Measurements from ENCODE around the gene PSMB7.

PSMB7 gene

DNA sequence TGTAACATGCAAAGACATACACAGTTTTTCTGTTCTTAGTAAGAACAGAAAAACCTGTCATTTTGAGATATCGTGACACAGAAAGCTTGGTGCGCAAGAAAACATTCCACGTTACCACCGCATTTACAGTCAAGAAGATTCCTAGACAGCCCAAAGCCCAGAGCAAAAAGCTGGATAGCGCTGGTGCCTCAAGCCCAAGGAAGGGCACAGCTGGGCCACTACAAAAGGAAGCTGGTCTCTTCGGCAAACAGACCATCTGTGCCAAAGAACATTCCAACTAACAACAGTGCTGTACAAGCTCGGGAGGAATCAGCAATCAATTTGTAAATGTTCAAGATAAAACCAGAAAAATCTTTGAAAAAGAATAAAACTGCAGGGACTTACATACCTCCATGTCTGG lies 31.0 kb downstream of the PSMB7 start:
- no peak for DNase-seq (ENCODE audit: low read depth in 2 of 2)

DNA sequence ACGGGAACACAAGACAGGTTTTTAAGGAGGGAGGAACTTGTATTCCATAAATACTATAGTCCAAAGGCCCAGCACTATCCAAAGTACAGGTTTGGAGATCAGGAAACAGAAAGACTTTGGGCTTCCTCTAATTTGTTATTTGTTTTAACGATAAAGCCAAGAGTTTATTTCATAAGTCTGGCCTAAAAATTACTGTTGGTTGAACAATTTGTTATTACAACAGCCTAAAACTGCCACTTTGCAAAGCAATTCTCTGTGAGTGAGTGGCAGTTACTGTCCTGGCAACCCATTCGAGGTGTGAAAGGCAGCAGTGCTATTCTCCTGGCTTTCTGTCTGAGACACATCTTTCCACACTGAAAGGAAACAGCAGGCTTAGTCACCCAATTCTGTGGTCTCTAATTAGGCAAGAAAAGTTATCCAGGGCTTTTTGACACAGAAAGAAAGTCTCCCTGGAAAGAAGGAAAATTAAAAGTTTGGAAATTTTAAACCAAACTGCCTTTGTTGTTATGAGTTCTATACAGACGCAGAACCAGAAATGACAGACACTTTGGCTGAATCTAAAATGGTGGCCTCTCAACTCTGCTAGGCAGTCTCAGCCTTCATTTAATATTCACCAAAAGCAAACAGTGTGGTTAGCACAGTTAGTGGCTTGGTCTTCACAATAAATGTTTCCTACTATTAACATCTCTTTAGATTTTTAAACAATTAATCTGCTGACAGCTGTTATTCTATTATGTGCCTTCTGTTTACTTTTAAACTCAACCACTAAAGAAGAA lies 33.9 kb downstream of the PSMB7 start:
- DNase-seq (ENCODE audit: low read depth in 2 of 2): no peak

DNA sequence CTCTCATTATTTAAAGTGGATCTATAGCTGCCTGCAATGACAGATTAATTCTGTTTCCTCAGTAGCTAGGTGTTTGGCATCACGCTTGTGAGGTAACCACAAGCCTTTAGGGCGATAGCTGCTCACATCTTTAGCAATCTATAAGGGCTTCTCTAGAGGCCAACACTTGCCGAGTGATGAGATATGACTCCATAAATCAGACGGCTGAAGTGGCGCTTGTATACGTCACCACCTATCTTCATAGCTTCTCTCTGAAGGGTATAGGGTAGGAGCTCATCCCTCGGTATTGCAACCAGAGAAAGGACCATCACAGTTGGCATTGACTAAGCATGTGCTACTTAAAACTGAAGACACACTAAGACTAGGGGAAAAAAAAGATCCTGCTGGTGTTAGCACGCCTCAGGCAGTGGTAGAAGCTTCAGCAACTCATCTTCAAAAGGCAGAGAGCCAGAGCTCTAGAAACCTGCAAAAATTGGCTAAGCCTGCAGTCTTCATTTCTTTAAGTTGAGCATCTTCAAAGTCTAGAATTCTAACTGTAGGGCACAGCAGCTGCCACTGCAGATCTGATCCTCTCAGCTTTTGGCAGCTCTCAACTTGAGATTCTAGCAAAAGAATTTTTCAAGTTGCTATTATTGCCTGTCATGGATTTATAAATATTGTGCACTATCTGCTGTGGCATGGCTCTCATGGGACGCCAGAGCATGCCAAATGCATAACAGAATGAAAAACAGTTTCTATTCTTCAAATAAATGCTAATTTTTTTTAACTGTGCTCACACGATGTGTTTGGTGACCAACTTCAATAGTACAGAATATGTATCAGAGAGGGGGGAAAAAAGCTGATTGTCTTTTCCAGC lies 37.5 kb downstream of the PSMB7 start:
- no peak for DNase-seq (ENCODE audit: low read depth in 2 of 2)

DNA sequence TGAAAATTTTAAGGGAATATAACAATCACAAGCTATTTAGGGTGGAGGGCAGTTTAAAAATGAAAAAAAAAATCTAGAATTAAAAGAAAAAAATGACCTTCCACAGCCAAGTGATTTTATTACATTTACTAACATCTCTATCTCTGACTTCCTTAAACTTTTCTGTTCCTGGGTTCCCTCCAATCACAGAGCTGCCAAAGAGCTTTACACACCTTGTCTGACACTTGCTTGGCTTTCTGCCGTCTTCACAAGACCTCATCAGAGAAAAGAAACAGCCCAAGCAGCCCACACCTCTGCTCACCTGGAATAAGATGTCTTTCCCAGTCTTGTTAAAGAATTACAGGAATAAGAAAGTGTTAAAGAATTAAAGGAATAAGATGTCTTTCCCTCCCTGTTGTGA lies 38.9 kb downstream of the PSMB7 start:
- DNase-seq (ENCODE audit: low read depth in 2 of 2): no peak

DNA sequence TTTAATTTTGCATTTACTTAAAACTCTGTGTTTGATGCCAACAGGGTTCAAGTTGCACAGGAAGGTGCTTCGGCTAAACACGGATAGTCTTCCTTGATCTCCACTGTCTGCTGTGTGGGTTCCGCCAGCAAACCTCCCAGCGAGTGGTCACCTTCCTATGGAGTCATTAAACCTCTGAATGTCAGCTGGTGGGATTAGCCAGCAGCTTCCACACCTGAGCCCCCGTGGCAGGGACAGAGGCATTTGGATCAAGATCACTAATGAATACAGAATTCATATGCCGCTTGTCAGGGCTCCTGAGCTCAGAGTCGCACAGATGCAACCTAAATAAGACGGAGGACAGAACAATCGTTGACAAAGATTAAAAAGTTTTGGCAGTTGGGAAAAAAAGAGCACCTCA lies 39.5 kb downstream of the PSMB7 start:
- no peak for DNase-seq (ENCODE audit: low read depth in 2 of 2)

DNA sequence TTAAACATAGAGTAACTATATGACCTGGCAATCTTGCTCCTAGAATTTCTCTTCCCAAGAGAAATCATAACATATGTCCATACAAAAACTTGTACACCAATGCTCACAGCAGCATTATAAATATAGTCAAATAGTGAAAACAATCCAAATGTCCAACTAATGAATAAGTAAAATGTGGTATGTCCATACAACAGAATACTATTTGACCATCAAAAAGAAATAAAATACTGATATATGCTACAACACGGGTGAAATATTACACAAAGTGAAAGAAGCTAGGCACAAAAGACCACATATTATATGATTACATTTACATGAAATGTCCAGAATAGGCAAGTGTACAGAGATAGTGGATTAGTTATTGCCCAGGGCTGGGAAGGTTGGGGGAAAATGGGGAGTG lies 41.4 kb downstream of the PSMB7 start:
- no peak for DNase-seq (ENCODE audit: low read depth in 2 of 2)

DNA sequence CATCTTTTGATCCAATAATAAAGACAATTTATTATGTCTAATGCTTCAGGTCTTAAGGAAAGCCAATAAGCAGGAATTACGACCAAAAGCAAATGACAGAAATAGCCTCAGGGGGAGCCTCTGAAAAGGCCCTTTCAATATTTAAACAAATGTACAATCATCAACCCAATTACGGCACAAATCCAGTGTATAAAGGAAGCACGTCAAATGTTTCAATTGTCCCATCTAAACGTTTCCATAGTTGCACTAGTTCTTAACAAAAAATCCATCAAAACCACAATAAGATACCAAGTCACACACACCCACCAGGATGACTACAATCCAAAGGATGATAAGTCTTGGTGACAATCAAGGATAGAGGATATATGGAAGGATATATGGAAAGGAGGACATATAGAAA lies 41.9 kb downstream of the PSMB7 start:
- DNase-seq (ENCODE audit: low read depth in 2 of 2): no peak

DNA sequence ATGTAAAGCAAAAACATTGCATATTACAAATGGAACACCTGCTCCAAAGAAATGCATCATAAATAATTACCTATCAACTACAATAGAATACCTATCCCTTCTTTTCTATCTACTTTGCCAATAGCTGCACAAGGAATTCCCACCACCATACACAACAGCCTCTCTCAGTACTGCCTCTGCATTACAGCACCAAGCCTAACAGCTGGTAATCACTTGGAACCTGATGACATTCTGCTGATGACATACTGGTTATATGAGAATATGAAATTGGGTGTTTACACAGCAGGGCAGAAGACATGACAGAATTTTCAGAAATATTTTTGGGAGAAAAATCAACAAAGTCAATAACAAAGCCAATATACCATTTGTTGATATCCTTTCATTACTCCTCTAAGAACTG lies 43.2 kb downstream of the PSMB7 start:
- DNase-seq (ENCODE audit: low read depth in 2 of 2): no peak

DNA sequence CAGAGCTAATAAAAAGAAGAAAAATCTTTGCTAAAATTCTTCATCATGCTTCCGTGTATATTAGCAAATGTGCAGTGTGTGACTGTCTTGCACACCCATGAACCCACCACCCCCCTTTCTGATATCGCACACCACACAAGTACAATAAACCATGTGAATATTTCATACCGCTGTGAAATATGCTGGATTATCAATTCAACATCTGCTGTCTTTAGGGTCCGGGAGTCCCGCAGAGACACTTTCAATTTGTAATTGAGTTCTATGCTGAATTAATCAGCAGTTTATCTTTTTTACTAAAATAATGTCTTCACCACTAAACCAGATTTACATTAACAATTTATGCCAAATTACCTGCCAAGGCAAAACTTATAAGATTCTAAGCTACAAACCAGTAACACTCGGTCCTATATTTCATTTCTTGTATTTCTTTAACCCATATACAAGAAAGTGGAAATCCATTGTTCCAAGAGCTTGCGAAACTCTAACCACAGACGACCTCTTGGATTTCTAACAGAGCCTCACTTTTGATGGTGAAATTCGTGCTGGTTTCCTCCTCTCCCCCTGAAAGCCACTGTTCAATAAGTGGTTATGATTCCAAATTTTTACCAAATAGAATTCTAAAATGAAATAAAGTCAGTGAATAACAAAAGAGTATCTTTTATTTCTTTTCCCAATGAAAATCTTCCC lies 44.2 kb downstream of the PSMB7 start:
- no peak for DNase-seq (ENCODE audit: low read depth in 2 of 2)

DNA sequence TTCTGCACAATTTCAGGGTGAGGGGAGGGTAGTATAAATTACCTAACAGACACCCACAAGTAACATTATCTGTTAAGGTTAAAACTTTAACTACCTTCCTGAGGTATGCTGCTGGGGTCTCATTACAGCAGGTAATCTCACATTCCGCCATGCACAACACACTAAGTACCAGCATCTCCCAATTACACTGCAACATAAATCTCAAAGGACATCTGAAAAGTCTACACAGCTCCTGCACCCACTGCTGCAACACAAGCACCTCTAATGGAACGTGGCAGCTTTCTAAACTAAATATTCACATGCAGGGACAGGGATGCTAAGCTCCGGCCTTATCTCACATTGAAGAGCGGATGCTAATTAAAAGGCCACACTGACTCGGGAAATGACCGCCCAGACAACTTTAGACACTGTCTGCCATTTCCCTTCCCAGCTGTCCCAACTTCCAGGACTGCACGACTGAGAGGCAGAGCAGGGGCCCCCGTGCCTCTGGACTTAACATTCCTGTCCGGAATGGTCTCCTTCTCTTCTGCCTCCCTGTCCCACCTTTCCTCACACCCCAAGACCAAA lies 45.9 kb downstream of the PSMB7 start:
- no peak for DNase-seq (ENCODE audit: low read depth in 2 of 2)

DNA sequence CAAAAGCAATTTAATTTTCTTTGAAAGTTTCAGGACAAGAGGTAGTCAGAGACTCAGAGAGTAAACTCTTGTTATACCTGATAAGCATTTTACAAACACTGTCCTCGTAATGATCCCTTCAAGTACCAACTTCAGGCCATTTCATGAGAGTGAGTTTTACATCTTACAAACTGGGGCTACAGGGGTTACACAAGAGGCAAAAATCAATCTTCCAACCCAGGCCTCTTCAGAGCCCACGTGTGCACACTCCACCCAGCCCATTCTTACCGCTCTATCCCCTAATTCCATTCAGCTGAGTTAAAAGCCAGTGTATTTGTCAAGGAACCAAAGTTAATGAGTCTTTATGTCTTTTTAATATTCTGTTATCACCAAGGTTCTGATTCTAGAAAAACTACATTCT lies 46.5 kb downstream of the PSMB7 start:
- DNase-seq (ENCODE audit: low read depth in 2 of 2): no peak

DNA sequence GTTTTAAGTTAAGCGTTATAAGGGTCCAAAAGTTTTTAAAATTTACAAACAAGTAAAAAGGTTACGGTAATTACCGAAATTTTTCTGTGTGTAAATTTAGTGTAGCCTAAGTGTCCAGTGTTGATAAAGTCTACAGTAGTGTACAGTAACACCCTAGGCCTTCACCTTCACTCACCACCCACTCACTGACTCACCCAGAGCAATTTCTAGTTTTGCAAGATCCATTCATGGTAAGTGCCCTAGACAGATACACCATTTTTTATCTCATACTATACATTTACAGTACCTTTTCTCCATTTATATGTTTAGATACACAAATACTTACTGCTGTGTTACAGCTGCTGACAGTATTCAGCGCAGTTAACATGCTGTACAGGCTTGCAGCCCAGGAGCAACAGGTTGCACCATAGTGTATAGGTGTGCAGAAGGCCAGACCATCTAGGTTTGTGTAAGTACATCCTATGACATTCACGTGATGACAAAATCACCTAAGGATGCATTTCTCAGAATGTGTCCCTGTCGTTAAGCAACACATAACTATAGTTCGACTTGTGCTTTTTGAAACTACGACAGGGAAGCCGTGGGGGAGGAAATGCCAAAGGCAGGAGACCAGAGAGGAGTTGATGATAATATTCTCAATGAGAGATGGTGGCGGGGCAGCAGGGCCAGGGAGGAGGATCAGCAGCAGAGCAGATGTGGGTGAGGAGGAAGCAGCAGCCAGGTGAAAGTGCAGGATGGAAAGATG lies 48.6 kb downstream of the PSMB7 start:
- no peak for DNase-seq (ENCODE audit: low read depth in 2 of 2)

DNA sequence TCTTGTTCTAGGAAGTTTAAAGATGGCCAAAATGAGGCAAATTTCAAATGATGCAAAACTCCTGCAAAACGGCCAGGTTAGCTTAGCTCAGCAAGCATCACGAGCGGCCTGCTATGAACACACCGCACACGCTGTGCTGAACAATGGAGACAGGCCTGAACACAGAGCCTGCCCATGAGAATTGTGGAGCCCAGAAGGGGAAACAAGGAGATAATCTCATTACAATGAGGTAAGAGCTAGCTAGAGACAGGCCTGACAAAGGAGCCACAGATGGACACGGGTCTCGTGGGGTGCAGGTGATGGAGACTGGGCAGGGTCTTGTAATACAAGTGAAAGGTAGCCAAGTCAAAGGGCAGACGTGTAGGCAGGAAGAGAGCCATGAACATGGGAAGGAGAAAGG lies 50.2 kb downstream of the PSMB7 start:
- no peak for DNase-seq (ENCODE audit: low read depth in 2 of 2)

DNA sequence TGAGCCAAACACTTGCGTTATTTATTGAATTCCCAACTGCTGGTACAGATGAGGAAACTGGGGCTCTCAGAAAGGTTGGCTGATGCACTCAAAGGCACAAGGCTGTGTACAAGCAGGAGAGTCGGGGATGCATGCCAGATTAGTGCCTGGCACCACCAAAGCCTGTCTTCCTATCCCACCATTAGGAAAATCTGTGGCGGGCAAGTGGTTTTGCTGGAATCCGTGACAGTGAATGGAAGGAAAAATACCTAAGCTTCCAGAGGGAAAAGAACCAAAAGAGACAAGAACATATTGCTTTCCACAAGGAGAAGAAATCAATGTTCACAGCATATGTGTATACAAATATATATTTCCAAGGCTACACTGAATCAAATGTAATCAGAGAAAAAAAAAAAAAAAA lies 51.1 kb downstream of the PSMB7 start:
- DNase-seq (ENCODE audit: low read depth in 2 of 2): no peak

DNA sequence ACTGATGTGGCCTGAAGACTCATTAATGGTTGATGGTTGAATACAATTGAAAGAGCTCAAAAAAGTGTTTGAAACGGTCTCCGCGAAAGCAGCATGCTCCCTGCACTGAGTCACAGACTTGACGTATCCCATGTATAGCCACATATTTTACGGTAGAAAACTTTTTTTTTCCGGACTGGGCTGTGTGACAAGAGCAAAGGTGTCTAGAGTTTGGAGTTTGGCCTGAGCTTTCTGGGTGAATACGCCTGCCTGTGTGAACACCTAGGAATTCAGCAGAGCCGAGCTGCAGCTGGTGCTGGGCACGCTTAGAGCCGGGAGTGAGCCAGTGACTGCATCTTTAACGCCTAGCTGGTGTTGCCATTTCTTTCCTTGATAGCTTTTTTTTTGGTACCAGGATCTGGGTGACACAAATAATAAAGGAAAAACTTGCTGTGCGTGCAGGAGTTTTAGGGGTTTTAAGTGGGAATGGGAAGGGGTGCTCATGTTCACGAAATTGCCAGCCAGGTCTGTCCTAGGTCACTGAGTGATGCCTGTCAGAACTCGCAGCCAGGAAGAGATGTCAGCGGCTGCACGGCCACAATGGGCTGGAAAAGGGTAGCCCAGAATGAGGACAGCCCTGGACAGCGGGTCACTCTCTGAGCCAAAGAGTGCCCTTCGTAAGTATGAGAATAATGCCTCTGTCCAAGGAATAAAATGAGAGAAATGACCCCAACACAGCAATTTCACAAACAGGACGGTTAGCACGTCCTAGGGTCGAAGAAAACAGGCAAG lies 51.7 kb downstream of the PSMB7 start:
- DNase-seq (ENCODE audit: low read depth in 2 of 2): no peak

DNA sequence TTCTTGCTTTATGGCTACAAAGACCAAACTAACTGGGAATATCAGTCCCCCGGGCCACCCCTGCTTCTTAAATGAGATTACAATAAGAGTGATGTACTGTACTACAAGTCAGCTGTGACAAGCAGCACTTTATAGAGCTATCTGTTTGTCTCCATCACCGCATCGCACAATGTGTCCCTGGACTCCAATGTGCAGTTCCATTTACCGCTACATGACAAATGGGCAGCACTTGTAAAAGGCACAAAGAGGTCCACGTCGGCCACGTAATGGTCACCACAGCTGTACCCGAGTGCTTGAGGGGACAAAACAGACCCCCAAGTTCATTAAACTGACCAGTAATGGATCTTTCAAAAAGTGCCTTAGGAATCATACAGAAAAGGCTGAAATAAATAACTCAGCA lies 54.1 kb downstream of the PSMB7 start:
- no peak for DNase-seq (ENCODE audit: low read depth in 2 of 2)

DNA sequence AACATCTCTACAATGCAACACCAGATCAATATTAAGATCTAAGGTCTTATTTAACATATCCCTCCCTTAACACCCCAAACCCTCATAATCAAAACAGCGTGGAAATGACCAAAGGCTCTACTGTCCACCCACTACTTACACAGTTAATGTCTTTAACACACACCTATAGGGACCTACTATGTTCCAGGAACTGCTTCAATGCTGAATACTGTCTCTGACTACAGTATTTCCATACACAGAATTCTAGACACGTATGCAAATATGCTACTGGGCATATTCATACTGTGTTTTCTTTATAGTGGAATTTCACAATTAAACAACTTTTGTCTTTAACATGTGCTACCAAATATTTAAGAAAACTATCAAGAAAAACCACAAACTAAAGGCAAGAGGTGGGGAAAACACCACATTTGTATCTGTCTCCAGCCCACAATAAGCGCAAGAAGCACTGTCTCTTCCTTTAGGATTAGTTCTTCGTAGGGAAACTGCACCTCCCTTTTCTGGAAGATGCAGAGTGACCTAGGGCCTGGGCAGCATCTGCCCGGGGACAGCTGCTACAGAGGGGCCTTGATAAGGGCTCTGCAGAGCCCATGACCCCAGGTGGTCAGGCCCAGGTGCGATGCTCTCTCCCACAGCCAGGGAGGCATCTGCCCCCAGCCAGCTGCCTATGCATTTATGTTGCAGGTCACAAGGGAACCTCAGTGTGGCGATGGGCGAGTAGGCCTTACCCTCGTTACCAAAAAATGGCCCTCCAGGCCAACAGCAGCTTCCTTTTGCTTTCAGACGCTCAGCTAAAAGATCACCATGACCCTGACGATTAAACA lies 55.2 kb downstream of the PSMB7 start:
- DNase-seq (ENCODE audit: low read depth in 2 of 2): no peak

DNA sequence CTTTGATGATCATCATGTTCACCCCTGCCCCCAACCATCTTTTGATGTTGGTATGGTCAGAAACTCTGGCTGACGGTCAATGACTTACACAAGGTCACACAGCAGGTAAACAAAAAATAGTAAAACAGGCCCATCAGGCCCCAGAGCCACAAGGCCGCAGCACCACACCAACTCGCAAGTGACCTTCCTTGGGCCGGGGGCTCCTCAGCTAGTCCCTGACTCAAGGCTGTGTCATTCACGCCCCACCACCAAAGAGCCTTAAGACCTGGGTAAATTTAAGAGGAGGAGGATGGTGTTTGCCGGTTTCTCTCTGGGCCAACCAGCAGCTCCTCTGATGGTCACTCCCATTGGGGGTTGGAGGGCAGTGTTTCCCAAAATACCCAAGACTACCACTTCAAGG lies 55.8 kb downstream of the PSMB7 start:
- DNase-seq (ENCODE audit: low read depth in 2 of 2): no peak

DNA sequence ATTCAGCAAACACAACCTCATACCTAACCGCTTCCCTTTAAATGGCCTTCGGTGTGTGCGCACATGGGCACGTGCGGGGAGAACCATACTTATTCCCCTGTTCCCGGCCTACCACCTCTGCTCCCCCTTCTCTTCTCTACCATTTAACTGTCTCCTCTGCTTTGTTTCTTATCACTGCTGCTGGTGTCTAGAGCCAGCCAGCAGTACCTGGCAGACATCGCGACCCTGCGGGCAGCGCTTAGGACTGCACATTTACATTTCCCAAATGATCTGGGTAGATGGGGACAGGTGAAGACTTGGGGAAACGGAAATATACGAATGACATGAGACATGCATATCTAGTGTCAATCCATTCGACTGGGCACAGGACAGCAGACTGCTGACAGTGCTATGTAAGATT lies 56.6 kb downstream of the PSMB7 start:
- no peak for DNase-seq (ENCODE audit: low read depth in 2 of 2)

Data from activated CD4-positive, alpha-beta T cell treated with anti-CD3 and anti-CD28 coated beads for 24 hours (primary cell).